ENCODE results near the gene SLC35A5. TPM values are rescaled to one million over a fixed set of nuclear protein-coding genes. Genes with fewer than 3 reads are reported as not detected.

Gene SLC35A5
- total RNA-seq, result 42.3 and 67.6 TPM in 2 replicates

GRCh38 chr3:112561734-112562529, at the start of gene SLC35A5, which contains the start of gene ATG3:
TSS of gene SLC35A5 (plus strand) at chr3:112562045. CDS start at chr3:112563404, 1,359 bp downstream.
TSS of gene ATG3 (minus strand) at chr3:112561962. CDS start at chr3:112561528, 434 bp downstream.

Other genes starting within 250 kb of the SLC35A5 start
- gene CD200, start 228.9 kb upstream of the SLC35A5 start, total RNA-seq, result 2.9 and 4.9 TPM in 2 replicates
- not detected in 2 replicates for gene BTLA, start 62.6 kb upstream of the SLC35A5 start, total RNA-seq
- gene ATG3, start 83 bp upstream of the SLC35A5 start, total RNA-seq, result 88.4 and 88.7 TPM in 2 replicates
- gene CCDC80, start 79.1 kb downstream of the SLC35A5 start, total RNA-seq, result 8.0 and 9.2 TPM in 2 replicates

All from thoracic aorta endothelial cell (primary cell).